GM21447 (cell line): ENCODE measurements around the gene UCN2.

Experiments used
- ATAC-seq: cut with Tn5 transposase; IDR thresholded peaks from one replicate; pipeline ENCODE4 v1.9.1; 2021; ENCODE audit not compliant: unreplicated experiment

Gene UCN2

GRCh38 chr3:48591886-48592518 lies 28.4 kb upstream of the UCN2 start:
- no peak for ATAC-seq

GRCh38 chr3:48591436-48591835 lies 27.9 kb upstream of the UCN2 start:
- ATAC-seq: no peak

GRCh38 chr3:48588230-48588629 lies 24.6 kb upstream of the UCN2 start:
- no peak for ATAC-seq

- ATAC-seq: no peak
Observed at GRCh38 chr3:48587686-48588085, 24.1 kb upstream of the UCN2 start.

- no peak for ATAC-seq
Observed at GRCh38 chr3:48585411-48585810, 21.8 kb upstream of the UCN2 start.

GRCh38 chr3:48584836-48585235 lies 21.3 kb upstream of the UCN2 start:
- no peak for ATAC-seq

- ATAC-seq: no peak
Observed at GRCh38 chr3:48581621-48582481, 18.3 kb upstream of the UCN2 start.

- ATAC-seq: no peak
Observed at GRCh38 chr3:48576647-48577046, 13.1 kb upstream of the UCN2 start.

GRCh38 chr3:48575366-48575765 lies 11.8 kb upstream of the UCN2 start:
- no peak for ATAC-seq

- no peak for ATAC-seq
Observed at GRCh38 chr3:48573973-48574585, 10.5 kb upstream of the UCN2 start.

- no peak for ATAC-seq
Observed at GRCh38 chr3:48572517-48572916, 8.9 kb upstream of the UCN2 start.

GRCh38 chr3:48571938-48572337 lies 8.4 kb upstream of the UCN2 start:
- ATAC-seq: no peak

- ATAC-seq: no peak
Observed at GRCh38 chr3:48569808-48570450, 6.3 kb upstream of the UCN2 start.

GRCh38 chr3:48569400-48569799 lies 5.8 kb upstream of the UCN2 start:
- no peak for ATAC-seq

GRCh38 chr3:48568476-48568875 lies 4.9 kb upstream of the UCN2 start:
- no peak for ATAC-seq

- no peak for ATAC-seq
Observed at GRCh38 chr3:48567500-48567899, 3.9 kb upstream of the UCN2 start.

- no peak for ATAC-seq
Observed at GRCh38 chr3:48567090-48567489, 3.5 kb upstream of the UCN2 start.

GRCh38 chr3:48566401-48566760 lies 2.8 kb upstream of the UCN2 start:
- no peak for ATAC-seq

- ATAC-seq: no peak
Observed at GRCh38 chr3:48565591-48566400, 2.2 kb upstream of the UCN2 start.

GRCh38 chr3:48565186-48565585 lies 1.6 kb upstream of the UCN2 start:
- no peak for ATAC-seq

- no peak for ATAC-seq
Observed at GRCh38 chr3:48564667-48565066, 1.1 kb upstream of the UCN2 start.
